K562 treated with DMSO at 1 percent for 48 hours (cell line): ENCODE data around the gene LRRFIP2. TPM values are rescaled to one million over a fixed set of nuclear protein-coding genes. Genes with fewer than 3 reads are reported as not detected.

ENCODE experiments used
- total RNA-seq: library from RNA; unstranded; fragments of 300-600 nt; gene quantifications from 2 replicates; pipeline ENCODE4 v1.2.3, GENCODE V29; 2022; ENCODE audit warnings: low replicate concordance; ENCODE audit errors: extremely low read depth

LRRFIP2 gene
- total RNA-seq: not detected in 2 replicates

GRCh38 chr3:37174532-37175126, at the start of gene LRRFIP2:
Gene LRRFIP2 (minus strand): TSS chr3:37174582. CDS start chr3:37148983, 25,599 bp downstream.

Other genes starting within 250 kb of the LRRFIP2 start
- not detected in 2 replicates for gene TRANK1, start 229.5 kb downstream of the LRRFIP2 start, total RNA-seq
- not detected in 2 replicates for gene EPM2AIP1, start 181.5 kb downstream of the LRRFIP2 start, total RNA-seq
- not detected in 2 replicates for gene MLH1, start 181.1 kb downstream of the LRRFIP2 start, total RNA-seq
- gene GOLGA4, start 68.7 kb upstream of the LRRFIP2 start, total RNA-seq: not detected in 2 replicates